HepG2 (cell line): Measurements from ENCODE around the gene RAB34. TPM values are rescaled to one million over a fixed set of nuclear protein-coding genes. Genes with fewer than 3 reads are reported as not detected.

Source experiments
- GABPA ChIP-seq, 2 experiments: IDR thresholded peaks; 2 replicates each; pipeline ENCODE4 v1.6.1; 2011 to 2016; ENCODE audit warnings: low read depth in 2 of 2, low read length in 1 of 2, missing biosample characterization in 1 of 2, missing genetic modification characterization in 1 of 2
- KDM5B ChIP-seq: sonication (generic); formaldehyde crosslinking; IDR thresholded peaks from 2 replicates; pipeline ENCODE4 v1.4.0; 2020; ENCODE audit warnings: missing genetic modification reagents, mild to moderate bottlenecking, borderline replicate concordance
- KLF12 ChIP-seq: sonication (generic); formaldehyde crosslinking; IDR thresholded peaks from 2 replicates; pipeline ENCODE4 v1.4.0; 2020; ENCODE audit warnings: missing genetic modification reagents, borderline replicate concordance
- NPAS2 ChIP-seq: sonication (generic); formaldehyde crosslinking; IDR thresholded peaks from 2 replicates; pipeline ENCODE4 v1.8.0; 2022; ENCODE audit warnings: mild to moderate bottlenecking, missing genetic modification reagents, borderline replicate concordance
- SMC3 ChIP-seq: IDR thresholded peaks from 2 replicates; pipeline ENCODE4 v1.6.1; 2011; ENCODE audit warnings: low read length, improper control_type of control experiment
- U2AF2 ChIP-seq: fragments of 200-400 bp; formaldehyde crosslinking; IDR thresholded peaks from 2 replicates; pipeline ENCODE4 v1.6.1; 2017; ENCODE audit warnings: low read depth, mild to moderate bottlenecking, low read length
- ZBTB42 ChIP-seq: sonication (generic); formaldehyde crosslinking; IDR thresholded peaks from 2 replicates; pipeline ENCODE4 v1.5.0; 2020; ENCODE audit warnings: mild to moderate bottlenecking, missing genetic modification reagents
- ZFY ChIP-seq: sonication (generic); formaldehyde crosslinking; IDR thresholded peaks from 2 replicates; pipeline ENCODE4 v1.4.0; 2020; ENCODE audit warnings: missing genetic modification reagents
- ZNF367 ChIP-seq: sonication (generic); formaldehyde crosslinking; IDR thresholded peaks from 2 replicates; pipeline ENCODE4 v1.4.0; 2020; ENCODE audit warnings: missing genetic modification reagents, borderline replicate concordance
- ZNF563 ChIP-seq: sonication (generic); formaldehyde crosslinking; IDR thresholded peaks from 2 replicates; pipeline ENCODE4 v1.8.0; 2022; ENCODE audit warnings: mild to moderate bottlenecking, moderate library complexity, missing genetic modification reagents
- ZNF577 ChIP-seq: sonication (generic); formaldehyde crosslinking; IDR thresholded peaks from 2 replicates; pipeline ENCODE4 v1.4.0; 2020; ENCODE audit warnings: mild to moderate bottlenecking, low read depth, missing genetic modification reagents, borderline replicate concordance
- ZNF670 ChIP-seq: sonication (generic); formaldehyde crosslinking; IDR thresholded peaks from 2 replicates; pipeline ENCODE4 v1.8.0; 2022; ENCODE audit warnings: mild to moderate bottlenecking, missing genetic modification reagents, borderline replicate concordance
- polyA plus RNA-seq, 8 experiments: library from polyadenylated mRNA; depleted of rRNA in 3 of 8; stranded (reverse) in 7 of 8; unstranded in 1 of 8; fragments of >200 nt; fragmentation: Illumina TruSeq in 4 of 8; extraction: Trizol in 4 of 8; gene quantifications; 2 replicates each; pipeline versions ENCODE4 v1.2.1 to v1.2.3, GENCODE V29; 2011 to 2016; ENCODE audit warnings: low read depth in 4 of 8, missing spikeins in 1 of 8, mixed read lengths in 1 of 8; ENCODE audit not compliant: insufficient read depth in 1 of 8
- total RNA-seq, 5 experiments: library from RNA; depleted of rRNA; stranded (reverse); fragments of >200 nt; fragmentation: Illumina TruSeq; extraction: Trizol; gene quantifications; 2 replicates each; pipeline ENCODE4 v1.2.3, GENCODE V29; 2016; ENCODE audit warnings: low read depth in 1 of 5
- TF ChIP-seq, protein P1 (sequence below): IDR thresholded peaks from 2 replicates; pipeline ENCODE4 v1.6.1; 2016; ENCODE audit warnings: low read depth
- TF ChIP-seq, protein P2 (sequence below): sonication (generic); formaldehyde crosslinking; IDR thresholded peaks from 2 replicates; pipeline ENCODE4 v1.4.0; 2020; ENCODE audit warnings: mild to moderate bottlenecking, low read depth, missing genetic modification reagents
- TF ChIP-seq, protein P3 (sequence below): sonication (generic); formaldehyde crosslinking; IDR thresholded peaks from 2 replicates; pipeline ENCODE4 v1.4.0; 2020; ENCODE audit warnings: missing genetic modification reagents

The RAB34 gene
- total and polyA plus RNA-seq, 2 of the 13 experiments (the other 11 are each of a cell fraction or from before 2014, with no cell fraction given): 0.49 TPM; not detected in 1

DNA sequence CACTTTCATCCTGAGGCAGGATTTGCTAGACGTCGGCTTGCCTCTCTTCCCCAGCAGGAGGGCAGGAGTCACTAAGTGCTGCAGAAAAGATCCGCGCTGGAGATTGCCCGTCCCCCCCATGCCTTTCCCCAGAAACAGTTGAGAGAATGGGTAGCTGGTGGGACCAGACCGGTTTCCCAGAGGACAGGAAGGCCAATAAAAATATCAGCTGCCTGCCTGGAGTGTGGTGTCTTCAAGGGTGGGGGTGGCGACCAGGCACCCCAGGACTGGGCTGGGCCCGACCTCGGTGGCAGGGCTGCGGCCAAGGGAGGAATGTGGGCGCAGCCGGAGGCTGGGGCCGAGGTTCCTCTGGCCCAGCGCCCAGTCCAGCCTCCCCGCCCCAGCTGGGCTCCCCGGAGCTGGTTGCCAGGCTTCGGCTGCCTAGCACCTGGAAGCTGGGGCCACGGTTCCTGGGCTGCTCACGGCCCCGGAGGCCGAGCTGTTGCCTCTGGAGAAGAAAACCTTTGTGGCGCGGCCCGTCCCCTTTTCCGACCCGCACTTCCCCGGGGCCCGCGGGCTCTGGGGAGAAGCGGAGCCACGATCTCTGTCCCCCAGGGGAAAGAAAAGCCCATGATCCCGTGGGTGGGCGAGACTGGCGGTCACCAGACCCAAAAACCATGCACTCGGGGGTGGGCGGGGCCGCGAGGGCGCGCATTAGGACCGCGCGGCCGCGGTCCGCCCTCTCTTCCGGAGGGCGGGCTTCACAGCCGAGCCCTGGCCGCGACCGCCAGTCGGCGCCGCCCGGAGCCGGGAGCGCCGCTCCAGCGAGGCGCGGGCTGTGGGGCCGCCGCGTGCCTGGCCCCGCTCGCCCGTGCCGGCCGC is 25.8 kb upstream of the RAB34 start, which contains the start of gene TRAF4 (continued):
- no peak for TF ChIP-seq NPAS2
- TF ChIP-seq ZBTB42: 0 out of 2 replicates have a peak, but pooled peaks have one; percentile 35
- peak; percentile 27; the same call in 1 of the 2 replicates for TF ChIP-seq GABPA (IDR thresholded peaks at IDR 0.05; ENCODE audit: low read depth, low read length)
- no peak for TF ChIP-seq GABPA (CRISPR knock-in tag; IDR thresholded peaks at IDR 0.05; ENCODE audit: low read depth)
- TF ChIP-seq, protein P1, sequence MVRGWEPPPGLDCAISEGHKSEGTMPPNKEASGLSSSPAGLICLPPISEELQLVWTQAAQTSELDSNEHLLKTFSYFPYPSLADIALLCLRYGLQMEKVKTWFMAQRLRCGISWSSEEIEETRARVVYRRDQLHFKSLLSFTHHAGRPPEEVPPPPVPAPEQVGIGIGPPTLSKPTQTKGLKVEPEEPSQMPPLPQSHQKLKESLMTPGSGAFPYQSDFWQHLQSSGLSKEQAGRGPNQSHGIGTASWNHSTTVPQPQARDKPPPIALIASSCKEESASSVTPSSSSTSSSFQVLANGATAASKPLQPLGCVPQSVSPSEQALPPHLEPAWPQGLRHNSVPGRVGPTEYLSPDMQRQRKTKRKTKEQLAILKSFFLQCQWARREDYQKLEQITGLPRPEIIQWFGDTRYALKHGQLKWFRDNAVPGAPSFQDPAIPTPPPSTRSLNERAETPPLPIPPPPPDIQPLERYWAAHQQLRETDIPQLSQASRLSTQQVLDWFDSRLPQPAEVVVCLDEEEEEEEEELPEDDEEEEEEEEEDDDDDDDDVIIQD (CRISPR knock-in tag): no peak
- TF ChIP-seq ZNF563: 0 out of 2 replicates have a peak, but pooled peaks have one; percentile 14
- TF ChIP-seq KDM5B (CRISPR knock-in tag): peak; percentile 37; the same call in 1 of the 2 replicates
- peak; percentile 88 for TF ChIP-seq KLF12 (CRISPR knock-in tag)
- TF ChIP-seq, protein P2, sequence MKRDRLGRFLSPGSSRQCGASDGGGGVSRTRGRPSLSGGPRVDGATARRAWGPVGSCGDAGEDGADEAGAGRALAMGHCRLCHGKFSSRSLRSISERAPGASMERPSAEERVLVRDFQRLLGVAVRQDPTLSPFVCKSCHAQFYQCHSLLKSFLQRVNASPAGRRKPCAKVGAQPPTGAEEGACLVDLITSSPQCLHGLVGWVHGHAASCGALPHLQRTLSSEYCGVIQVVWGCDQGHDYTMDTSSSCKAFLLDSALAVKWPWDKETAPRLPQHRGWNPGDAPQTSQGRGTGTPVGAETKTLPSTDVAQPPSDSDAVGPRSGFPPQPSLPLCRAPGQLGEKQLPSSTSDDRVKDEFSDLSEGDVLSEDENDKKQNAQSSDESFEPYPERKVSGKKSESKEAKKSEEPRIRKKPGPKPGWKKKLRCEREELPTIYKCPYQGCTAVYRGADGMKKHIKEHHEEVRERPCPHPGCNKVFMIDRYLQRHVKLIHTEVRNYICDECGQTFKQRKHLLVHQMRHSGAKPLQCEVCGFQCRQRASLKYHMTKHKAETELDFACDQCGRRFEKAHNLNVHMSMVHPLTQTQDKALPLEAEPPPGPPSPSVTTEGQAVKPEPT (CRISPR knock-in tag): 0 out of 2 replicates have a peak, but pooled peaks have one; percentile 16
- TF ChIP-seq ZFY: peak; percentile 68
- TF ChIP-seq SMC3: no peak
- no peak for TF ChIP-seq U2AF2
- no peak for TF ChIP-seq ZNF367
- TF ChIP-seq ZNF670: 0 out of 2 replicates have a peak, but pooled peaks have one; percentile 32
- no peak for TF ChIP-seq ZNF577
- TF ChIP-seq, protein P3, sequence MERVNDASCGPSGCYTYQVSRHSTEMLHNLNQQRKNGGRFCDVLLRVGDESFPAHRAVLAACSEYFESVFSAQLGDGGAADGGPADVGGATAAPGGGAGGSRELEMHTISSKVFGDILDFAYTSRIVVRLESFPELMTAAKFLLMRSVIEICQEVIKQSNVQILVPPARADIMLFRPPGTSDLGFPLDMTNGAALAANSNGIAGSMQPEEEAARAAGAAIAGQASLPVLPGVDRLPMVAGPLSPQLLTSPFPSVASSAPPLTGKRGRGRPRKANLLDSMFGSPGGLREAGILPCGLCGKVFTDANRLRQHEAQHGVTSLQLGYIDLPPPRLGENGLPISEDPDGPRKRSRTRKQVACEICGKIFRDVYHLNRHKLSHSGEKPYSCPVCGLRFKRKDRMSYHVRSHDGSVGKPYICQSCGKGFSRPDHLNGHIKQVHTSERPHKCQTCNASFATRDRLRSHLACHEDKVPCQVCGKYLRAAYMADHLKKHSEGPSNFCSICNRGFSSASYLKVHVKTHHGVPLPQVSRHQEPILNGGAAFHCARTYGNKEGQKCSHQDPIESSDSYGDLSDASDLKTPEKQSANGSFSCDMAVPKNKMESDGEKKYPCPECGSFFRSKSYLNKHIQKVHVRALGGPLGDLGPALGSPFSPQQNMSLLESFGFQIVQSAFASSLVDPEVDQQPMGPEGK (CRISPR knock-in tag): peak; percentile 79; the same call in 1 of the 2 replicates
